ENCODE results near the gene LDHA. TPM values are rescaled to one million over a fixed set of nuclear protein-coding genes. Genes with fewer than 3 reads are reported as not detected.

Gene LDHA
- total and polyA plus RNA-seq, 2 of the 8 experiments (the other 6 are each of a cell fraction or from before 2014, with no cell fraction given): 443 to 486 TPM

- no peak overlapping the region for H4K5ac ChIP-seq (ENCODE audit: insufficient read length, low read depth, low read length)
- FAIRE-seq: no peak
- H3K36me3 ChIP-seq (ENCODE audit: control insufficient read depth in 2 of 4, insufficient read depth in 4 of 4, low read length in 3 of 4): no peaks in the 10 kb centered on the region
- no peak overlapping the region for H4K8ac ChIP-seq (ENCODE audit: extremely low read depth, insufficient read depth, low read length)
- no peaks in the 10 kb centered on the region for H3K4me1 ChIP-seq (replicated peaks in 1 of 4; ENCODE audit: control insufficient read depth in 3 of 4, insufficient read depth in 4 of 4, low read length in 3 of 4)
- H3K9me3 ChIP-seq (ENCODE audit: insufficient read depth in 2 of 2, low read depth in 1 of 2, low read length in 1 of 2): no peaks in the 10 kb centered on the region
- no peak overlapping the region for H2BK15ac ChIP-seq (ENCODE audit: low read length)
- no peaks in the 10 kb centered on the region for H3K79me2 ChIP-seq (ENCODE audit: control insufficient read depth in 1 of 2, insufficient read depth in 2 of 2, low read length in 2 of 2)
- no peak overlapping the region for H2BK5ac ChIP-seq (ENCODE audit: low read depth, low read length)
- no peaks in the 10 kb centered on the region for H3K79me1 ChIP-seq (ENCODE audit: low read depth, low read length)
- H3K4me2 ChIP-seq (ENCODE audit: insufficient read depth in 1 of 2, low read depth in 2 of 2, low read length in 2 of 2): no peak overlapping the region
- no peak overlapping the region for H2BK120ac ChIP-seq (replicated peaks; ENCODE audit: low read depth, low read length)
- no peaks in the 10 kb centered on the region for H3K23me2 ChIP-seq (ENCODE audit: low read depth, low read length)
- H3K27me3 ChIP-seq (replicated peaks in 1 of 4; ENCODE audit: control insufficient read depth in 3 of 4, extremely low read depth in 1 of 4, insufficient read depth in 3 of 4, low read length in 3 of 4): no peaks in the 10 kb centered on the region
- no peak overlapping the region for H3K4me3 ChIP-seq (ENCODE audit: extremely low read depth in 1 of 4, insufficient read depth in 2 of 4, low read depth in 3 of 4, low read length in 4 of 4)
- no peak overlapping the region for H2BK12ac ChIP-seq (ENCODE audit: low read depth, low read length)
- POLR2A ChIA-PET (ENCODE audit: partially characterized antibody): no interaction called here
- H2BK20ac ChIP-seq (ENCODE audit: low read length): no peak overlapping the region
- H3K18ac ChIP-seq (ENCODE audit: extremely low read depth, low read length): no peak overlapping the region
- H3K14ac ChIP-seq (ENCODE audit: insufficient read length): no peak overlapping the region
- 86% methylated on average over 1 of the region's 1 CpG; no CpG with 5 or more reads in 1 of the 2 experiments for WGBS, 2 experiments (ENCODE audit: extremely low coverage in 1 of 2, insufficient coverage in 1 of 2, insufficient read length in 1 of 2, insufficient replicate concordance in 2 of 2, low coverage in 1 of 2, low lambda C conversion rate in 2 of 2, missing lambda C conversion rate in 1 of 2)
- H4K20me1 ChIP-seq (replicated peaks in 1 of 2; ENCODE audit: control insufficient read depth in 1 of 2, insufficient read depth in 2 of 2, low read length in 2 of 2): no peaks in the 10 kb centered on the region
- TF ChIP-seq CEBPB (IDR thresholded peaks at IDR 0.05; ENCODE audit: low read depth, low read length): no peak
- no peak for TF ChIP-seq SP2 (IDR thresholded peaks at IDR 0.05; ENCODE audit: low read length)
- TF ChIP-seq EZH2 (IDR thresholded peaks at IDR 0.05; ENCODE audit: low read depth, low read length, severe bottlenecking): no peak
- TF ChIP-seq CBX8 (IDR thresholded peaks at IDR 0.05; ENCODE audit: borderline replicate concordance, low read depth, low read length): no peak
- TF ChIP-seq RFX5 (IDR thresholded peaks at IDR 0.05; ENCODE audit: borderline replicate concordance, low read depth, low read length): no peak
- TF ChIP-seq, protein P1, sequence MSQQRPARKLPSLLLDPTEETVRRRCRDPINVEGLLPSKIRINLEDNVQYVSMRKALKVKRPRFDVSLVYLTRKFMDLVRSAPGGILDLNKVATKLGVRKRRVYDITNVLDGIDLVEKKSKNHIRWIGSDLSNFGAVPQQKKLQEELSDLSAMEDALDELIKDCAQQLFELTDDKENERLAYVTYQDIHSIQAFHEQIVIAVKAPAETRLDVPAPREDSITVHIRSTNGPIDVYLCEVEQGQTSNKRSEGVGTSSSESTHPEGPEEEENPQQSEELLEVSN (IDR thresholded peaks at IDR 0.05): no peak
- no peak for DNase-seq (ENCODE audit: low read depth in 1 of 2, low spot score in 2 of 2)
- H3K27ac ChIP-seq (ENCODE audit: low read depth, low read length): no peak overlapping the region
- H3K56ac ChIP-seq (replicated peaks; ENCODE audit: insufficient read length, low read depth, low read length): no peak overlapping the region
- CTCF ChIA-PET (ENCODE audit: partially characterized antibody): no interaction called here
- no peak overlapping the region for H2AK5ac ChIP-seq (ENCODE audit: low read depth, low read length)
- H2AFZ ChIP-seq (ENCODE audit: low read length): peak overlapping the region; percentile 65; the same call in 1 of the 2 replicates
- H4K91ac ChIP-seq (replicated peaks; ENCODE audit: insufficient read length, low read length): no peak overlapping the region
- H3K9ac ChIP-seq (replicated peaks in 1 of 4; ENCODE audit: extremely low read depth in 1 of 4, low read depth in 3 of 4, low read length in 3 of 4): no peak overlapping the region
- no peak overlapping the region for H3K4ac ChIP-seq (replicated peaks; ENCODE audit: insufficient read length, low read depth, low read length)
- H3K23ac ChIP-seq (ENCODE audit: insufficient read length): no peak overlapping the region
These were observed 18.4 kb upstream of the LDHA start for GRCh38 chr11:18375941-18376340.
